ENCODE measurements around the gene GLIPR2. TPM values are rescaled to one million over a fixed set of nuclear protein-coding genes. Genes with fewer than 3 reads are reported as not detected.
A peak's percentile ranks its signal among the peaks of the same experiment; 100 is the strongest.

Gene GLIPR2
- total RNA-seq, 5 donors from 2014 or later (not counting 1 experiment from before 2014, with no cell fraction given) = 25.6 to 37.8 (median 28.7) TPM

DNA sequence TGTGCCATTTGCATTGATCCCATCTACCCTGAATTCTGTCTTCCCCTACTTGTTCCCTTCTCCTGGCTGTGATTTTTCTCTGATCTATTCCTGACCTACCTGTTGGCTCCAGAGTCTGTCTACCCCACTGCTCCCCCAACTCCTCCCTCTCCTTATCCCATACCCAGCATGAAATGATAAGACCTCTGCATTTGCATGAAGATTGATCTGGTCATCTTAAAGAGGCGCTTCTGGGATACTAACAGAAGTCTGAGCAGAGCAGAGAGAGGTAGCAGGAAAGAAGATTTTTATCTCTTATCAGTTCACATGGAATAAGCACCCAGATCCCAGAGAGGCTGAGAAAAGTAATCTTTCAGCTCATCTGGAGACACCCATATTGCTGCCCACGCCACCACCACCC lies 18.3 kb upstream of the GLIPR2 start:
- H3K27me3 Mint-ChIP-seq = no peaks in the 10 kb centered on the region
- peaks cover 6 to 8% of the 10 kb centered on the region in 2 donors for H3K36me3 ChIP-seq (ENCODE audit: control insufficient read depth in 2 of 2, extremely low read depth in 1 of 2, insufficient read depth in 1 of 2, low read length in 1 of 2)
- DNase-seq (no peak), ATAC-seq (replicated peaks in 1 of 4) (no peak)
- H3K4me1 ChIP-seq (ENCODE audit: control insufficient read depth in 1 of 2, extremely low read depth in 1 of 2, insufficient read depth in 2 of 2, low read length in 2 of 2) = no peaks in the 10 kb centered on the region
- no peaks in the 10 kb centered on the region for H3K9me3 ChIP-seq
- no peaks in the 10 kb centered on the region for H3K27me3 ChIP-seq (replicated peaks in 1 of 2; ENCODE audit: control insufficient read depth in 2 of 2, extremely low read depth in 1 of 2, insufficient read depth in 2 of 2, low read length in 1 of 2)
- CTCF ChIA-PET = no interaction called here
- no peaks in the 10 kb centered on the region for H3K4me1 Mint-ChIP-seq
- no CpG with 5 or more reads among the region's 2 CpGs for WGBS (ENCODE audit: insufficient coverage)
- no peak overlapping the region for H3K4me3 Mint-ChIP-seq
- POLR2A ChIA-PET = no interaction called here
- H3K27ac Mint-ChIP-seq = no peak overlapping the region
- no peak overlapping the region for H3K27ac ChIP-seq (ENCODE audit: low read length)
- no peak overlapping the region for H3K4me3 ChIP-seq (ENCODE audit: control insufficient read depth in 1 of 2, extremely low read depth in 1 of 2, low read length in 1 of 2)
- H3K9me3 Mint-ChIP-seq = no peaks in the 10 kb centered on the region
- peaks cover 26% of the 10 kb centered on the region for H3K36me3 Mint-ChIP-seq

GRCh38 chr9:36118706-36119105 lies 17.8 kb upstream of the GLIPR2 start:
- no peaks in the 10 kb centered on the region for H3K27me3 Mint-ChIP-seq
- H3K36me3 Mint-ChIP-seq = peaks cover 26% of the 10 kb centered on the region
- CTCF ChIA-PET = interaction anchor here in 1 of 2 donors (0.6 kb wide), 1 partner anchor 12 kb away, joined by 3 read pairs; no protein-coding TSS in a partner anchor
- Histone ChIP-seq H3K4me3 (ENCODE audit: control insufficient read depth in 1 of 2, extremely low read depth in 1 of 2, low read length in 1 of 2) (no peak overlapping the region), H3K27me3 (replicated peaks in 1 of 2; ENCODE audit: control insufficient read depth in 2 of 2, extremely low read depth in 1 of 2, insufficient read depth in 2 of 2, low read length in 1 of 2) (no peaks in the 10 kb centered on the region), H3K9me3 (no peaks in the 10 kb centered on the region), H3K36me3 (ENCODE audit: control insufficient read depth in 2 of 2, extremely low read depth in 1 of 2, insufficient read depth in 1 of 2, low read length in 1 of 2) (peaks cover 6 to 8% of the 10 kb centered on the region in 2 donors), H3K27ac (ENCODE audit: low read length) (no peak overlapping the region), H3K4me1 (ENCODE audit: control insufficient read depth in 1 of 2, extremely low read depth in 1 of 2, insufficient read depth in 2 of 2, low read length in 2 of 2) (no peaks in the 10 kb centered on the region)
- no peak overlapping the region for H3K27ac Mint-ChIP-seq
- H3K4me3 Mint-ChIP-seq = no peak overlapping the region
- no peak for ATAC-seq (replicated peaks in 1 of 4)
- no peak for DNase-seq
- H3K9me3 Mint-ChIP-seq = no peaks in the 10 kb centered on the region
- 95% methylated on average over 13 of the region's 15 CpGs for WGBS (ENCODE audit: insufficient coverage)
- no peaks in the 10 kb centered on the region for H3K4me1 Mint-ChIP-seq
- POLR2A ChIA-PET = no interaction called here

GRCh38 chr9:36119476-36119875 lies 17.1 kb upstream of the GLIPR2 start:
- Histone ChIP-seq H3K4me3 (ENCODE audit: control insufficient read depth in 1 of 2, extremely low read depth in 1 of 2, low read length in 1 of 2) (no peak overlapping the region), H3K27ac (ENCODE audit: low read length) (no peak overlapping the region), H3K4me1 (ENCODE audit: control insufficient read depth in 1 of 2, extremely low read depth in 1 of 2, insufficient read depth in 2 of 2, low read length in 2 of 2) (no peaks in the 10 kb centered on the region), H3K27me3 (replicated peaks in 1 of 2; ENCODE audit: control insufficient read depth in 2 of 2, extremely low read depth in 1 of 2, insufficient read depth in 2 of 2, low read length in 1 of 2) (no peaks in the 10 kb centered on the region), H3K36me3 (ENCODE audit: control insufficient read depth in 2 of 2, extremely low read depth in 1 of 2, insufficient read depth in 1 of 2, low read length in 1 of 2) (peaks cover 6 to 8% of the 10 kb centered on the region in 2 donors), H3K9me3 (no peaks in the 10 kb centered on the region)
- WGBS (ENCODE audit: insufficient coverage) = 100% methylated on average over 3 of the region's 7 CpGs
- no peaks in the 10 kb centered on the region for H3K9me3 Mint-ChIP-seq
- no peak overlapping the region for H3K27ac Mint-ChIP-seq
- CTCF ChIA-PET = interaction anchor here in 1 of 2 donors (0.6 kb wide), 2 partner anchors 12 to 204 kb away, joined by 3 to 4 read pairs; no protein-coding TSS in a partner anchor
- H3K36me3 Mint-ChIP-seq = peaks cover 26% of the 10 kb centered on the region
- DNase-seq = no peak
- POLR2A ChIA-PET = interaction anchor here in 1 of 2 donors (0.8 kb wide), 1 partner anchor 11 kb away, joined by 3 read pairs; no protein-coding TSS in a partner anchor
- H3K4me1 Mint-ChIP-seq = peaks cover 0 to under 1% (median 0%) of the 10 kb centered on the region in 3 donors
- H3K4me3 Mint-ChIP-seq = no peak overlapping the region
- ATAC-seq (replicated peaks in 1 of 4) = no peak
- H3K27me3 Mint-ChIP-seq = no peaks in the 10 kb centered on the region

DNA sequence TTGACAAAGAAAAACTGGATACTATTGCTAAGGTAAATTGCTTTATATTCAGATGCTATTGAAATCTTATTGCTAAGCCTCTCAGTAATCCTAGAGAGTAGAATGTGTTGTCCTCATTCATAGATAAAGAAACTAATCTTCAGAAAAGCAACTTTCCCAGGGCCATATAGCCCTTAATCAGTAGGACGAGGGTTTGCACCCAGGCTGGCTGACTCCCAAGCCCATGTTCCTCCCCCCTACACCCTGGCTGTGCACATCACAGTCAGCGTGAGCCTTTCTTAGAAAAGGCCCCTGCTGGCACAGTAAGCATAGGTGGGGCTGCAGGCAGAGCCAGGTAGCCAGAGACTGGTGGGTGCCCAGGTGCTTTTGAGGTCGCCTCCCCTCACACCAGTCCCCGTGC lies 15.8 kb upstream of the GLIPR2 start:
- peaks cover 0 to 5% of the 10 kb centered on the region in 2 experiments for H3K4me1 ChIP-seq (ENCODE audit: control insufficient read depth in 1 of 2, extremely low read depth in 1 of 2, insufficient read depth in 2 of 2, low read length in 2 of 2)
- no peak overlapping the region for H3K27ac ChIP-seq (ENCODE audit: low read length)
- CTCF ChIA-PET = no interaction called here
- peaks cover 6 to 8% of the 10 kb centered on the region in 2 donors for H3K36me3 ChIP-seq (ENCODE audit: control insufficient read depth in 2 of 2, extremely low read depth in 1 of 2, insufficient read depth in 1 of 2, low read length in 1 of 2)
- H3K9me3 ChIP-seq = no peaks in the 10 kb centered on the region
- no peak overlapping the region for H3K4me3 Mint-ChIP-seq
- H3K4me3 ChIP-seq (ENCODE audit: control insufficient read depth in 1 of 2, extremely low read depth in 1 of 2, low read length in 1 of 2) = no peak overlapping the region
- WGBS (ENCODE audit: insufficient coverage) = 100% methylated on average over 1 of the region's 4 CpGs
- POLR2A ChIA-PET = no interaction called here
- no peaks in the 10 kb centered on the region for H3K9me3 Mint-ChIP-seq
- no peak for DNase-seq
- H3K36me3 Mint-ChIP-seq = peaks cover 26% of the 10 kb centered on the region
- no peak overlapping the region for H3K27ac Mint-ChIP-seq
- H3K4me1 Mint-ChIP-seq = peaks cover 8 to 13% (median 8%) of the 10 kb centered on the region in 3 donors
- no peaks in the 10 kb centered on the region for H3K27me3 ChIP-seq (replicated peaks in 1 of 2; ENCODE audit: control insufficient read depth in 2 of 2, extremely low read depth in 1 of 2, insufficient read depth in 2 of 2, low read length in 1 of 2)
- H3K27me3 Mint-ChIP-seq = no peaks in the 10 kb centered on the region
- ATAC-seq (replicated peaks in 1 of 4) = no peak

DNA sequence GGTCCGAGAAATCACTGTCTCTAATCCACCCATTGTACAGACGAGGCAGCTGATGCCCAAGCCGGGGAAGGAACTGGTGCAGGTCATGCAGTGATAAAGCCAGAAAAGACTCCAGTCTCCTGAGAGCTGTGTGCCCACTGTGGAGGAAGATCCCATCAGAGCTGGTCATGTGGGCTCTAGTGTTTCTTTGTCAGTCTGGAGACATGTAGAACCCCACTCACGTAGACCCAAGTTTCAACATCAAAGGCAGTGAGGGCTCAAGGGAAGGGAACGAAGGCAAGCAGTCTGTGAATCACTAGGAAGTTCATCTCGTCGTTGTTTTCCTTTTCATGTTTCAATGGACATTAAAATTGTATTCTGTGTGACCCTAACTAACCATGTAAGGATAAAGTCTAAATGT lies 14.6 kb upstream of the GLIPR2 start:
- Histone ChIP-seq H3K27ac (ENCODE audit: low read length) (no peak overlapping the region), H3K27me3 (replicated peaks in 1 of 2; ENCODE audit: control insufficient read depth in 2 of 2, extremely low read depth in 1 of 2, insufficient read depth in 2 of 2, low read length in 1 of 2) (no peaks in the 10 kb centered on the region), H3K4me1 (ENCODE audit: control insufficient read depth in 1 of 2, extremely low read depth in 1 of 2, insufficient read depth in 2 of 2, low read length in 2 of 2) (peaks cover 0 to 5% of the 10 kb centered on the region in 2 experiments), H3K4me3 (ENCODE audit: control insufficient read depth in 1 of 2, extremely low read depth in 1 of 2, low read length in 1 of 2) (no peak overlapping the region), H3K9me3 (no peaks in the 10 kb centered on the region), H3K36me3 (ENCODE audit: control insufficient read depth in 2 of 2, extremely low read depth in 1 of 2, insufficient read depth in 1 of 2, low read length in 1 of 2) (peaks cover 6 to 8% of the 10 kb centered on the region in 2 donors)
- Mint-ChIP-seq H3K27ac (peak overlapping the region in 1 of 2 donors; percentile 12), H3K27me3 (no peaks in the 10 kb centered on the region), H3K9me3 (no peaks in the 10 kb centered on the region), H3K4me3 (no peak overlapping the region), H3K36me3 (peaks cover 26% of the 10 kb centered on the region), H3K4me1 (peaks cover 11 to 20% (median 19%) of the 10 kb centered on the region in 3 donors)
- ATAC-seq (replicated peaks in 1 of 4) (no peak), DNase-seq (no peak)
- ChIA-PET CTCF (interaction anchor here in 1 of 2 donors (0.5 kb wide), 1 partner anchor 20 kb away, joined by 4 read pairs; no protein-coding TSS in a partner anchor), POLR2A (no interaction called here)
- no CpG with 5 or more reads among the region's 7 CpGs for WGBS (ENCODE audit: insufficient coverage)

DNA sequence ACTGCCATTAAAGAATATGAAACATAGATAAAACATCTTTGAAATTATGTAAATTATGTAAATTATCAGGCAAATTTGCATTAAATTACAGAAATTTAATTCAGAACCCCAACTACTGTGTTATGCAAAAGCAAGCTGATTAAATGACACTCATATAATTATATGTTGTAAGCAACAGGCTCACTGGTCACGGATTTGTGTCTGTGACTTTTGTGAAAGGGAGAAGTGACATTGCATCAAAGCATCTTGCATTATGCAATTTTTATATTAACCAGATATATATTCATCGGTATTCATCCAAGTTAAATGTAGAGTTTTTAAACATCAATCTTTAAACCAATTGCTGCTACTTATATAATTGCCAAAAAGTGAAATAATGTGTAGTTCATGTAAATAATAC lies 13.0 kb upstream of the GLIPR2 start:
- H3K27ac Mint-ChIP-seq = no peak overlapping the region
- POLR2A ChIA-PET = no interaction called here

More for the DNA sequence above, 13.0 kb upstream of the GLIPR2 start:
- peaks cover 0 to 21% of the 10 kb centered on the region in 2 experiments for H3K4me1 ChIP-seq (ENCODE audit: control insufficient read depth in 1 of 2, extremely low read depth in 1 of 2, insufficient read depth in 2 of 2, low read length in 2 of 2)
- H3K27ac ChIP-seq (ENCODE audit: low read length) = no peak overlapping the region
- CTCF ChIA-PET = interaction anchor here in 1 of 2 donors (1.6 kb wide), 1 partner anchor 20 kb away, joined by 5 read pairs; no protein-coding TSS in a partner anchor
- no peak for ATAC-seq (replicated peaks in 1 of 4)
- H3K27me3 ChIP-seq (replicated peaks in 1 of 2; ENCODE audit: control insufficient read depth in 2 of 2, extremely low read depth in 1 of 2, insufficient read depth in 2 of 2, low read length in 1 of 2) = no peaks in the 10 kb centered on the region
- DNase-seq = no peak
- no peaks in the 10 kb centered on the region for H3K9me3 ChIP-seq
- Mint-ChIP-seq H3K36me3 (peaks cover 22% of the 10 kb centered on the region), H3K4me1 (peaks cover 27 to 35% (median 34%) of the 10 kb centered on the region in 3 donors), H3K9me3 (no peaks in the 10 kb centered on the region), H3K4me3 (no peak overlapping the region), H3K27me3 (no peaks in the 10 kb centered on the region)
- H3K36me3 ChIP-seq (ENCODE audit: control insufficient read depth in 2 of 2, extremely low read depth in 1 of 2, insufficient read depth in 1 of 2, low read length in 1 of 2) = peaks cover 6% of the 10 kb centered on the region in 2 donors
- no peak overlapping the region for H3K4me3 ChIP-seq (ENCODE audit: control insufficient read depth in 1 of 2, extremely low read depth in 1 of 2, low read length in 1 of 2)
- WGBS (ENCODE audit: insufficient coverage) = no CpG with 5 or more reads among the region's 2 CpGs
